K562 (cell line): ENCODE data around the gene DCLK1. TPM values are rescaled to one million over a fixed set of nuclear protein-coding genes. Genes with fewer than 3 reads are reported as not detected.

ENCODE experiments used
- ATAC-seq: fragments of 200-7000 bp; cut with Tn5 transposase; 3 replicates; pipeline ENCODE4 v1.9.1; 2020; ENCODE audit warnings: moderate library complexity
- BruUV-seq: library from RNA; stranded (reverse); fragments of 400-500 nt; replicated peaks from 2 replicates; lab custom pipeline; 2021; lab: Mats Ljungman, UMichigan
- CTCF ChIA-PET: fragments of 300-600 bp; formaldehyde crosslinking; extraction: SDS; loops from one replicate; lab custom pipeline; 2021; ENCODE audit warnings: low intra/inter-chr PET ratio; lab: Yijun Ruan, JAX
- POLR2A ChIA-PET: fragments of 300-600, 350-650 bp; sonication (Branson Sonifier 250); formaldehyde crosslinking; extraction: SDS; loops from one replicate; lab custom pipeline; 2021; ENCODE audit warnings: antibody characterized with exemption, inconsistent platforms; lab: Yijun Ruan, JAX
- DNase-seq, 4 experiments: peaks; one replicate each; pipeline versions ENCODE4 v3.0.0 to v3.0.0-alpha.2; 2011 to 2018; ENCODE audit warnings: low spot score in 3 of 4, mixed read lengths in 3 of 4; ENCODE audit errors: extremely low read depth in 1 of 4
- FAIRE-seq: peaks from 2 replicates; lab custom pipeline; 2011; peaks lifted over from hg19 to GRCh38; lab: Jason Lieb, UNC
- H2AFZ ChIP-seq: 2 replicates; pipeline ENCODE4 v1.6.0; 2011; ENCODE audit warnings: low read depth, low read length, control low read depth, inconsistent platforms
- H3K27ac ChIP-seq: fragments of 200-600 bp; 3 replicates; pipeline ENCODE4 v1.8.0; 2011; ENCODE audit warnings: low read depth, mild to moderate bottlenecking, control low read depth, inconsistent platforms, low read length, moderate library complexity, mixed read lengths; ENCODE audit errors: extremely low read depth
- H3K27me3 ChIP-seq, 2 experiments: fragments of 300-600 bp in 1 of 2; 2 replicates in 1 of 2; 3 replicates in 1 of 2; pipeline versions ENCODE4 v1.6.0 to v1.8.0; 2011; ENCODE audit warnings: inconsistent platforms in 2 of 2, low read length in 2 of 2, mild to moderate bottlenecking in 1 of 2, mixed read lengths in 1 of 2, moderate library complexity in 1 of 2; ENCODE audit not compliant: control insufficient read depth in 2 of 2, insufficient read depth in 2 of 2
- H3K36me3 ChIP-seq: fragments of 300-600 bp; 3 replicates; pipeline ENCODE4 v1.8.0; 2011; ENCODE audit warnings: mild to moderate bottlenecking, low read length, inconsistent platforms; ENCODE audit not compliant: control insufficient read depth, insufficient read depth
- H3K4me1 ChIP-seq, 2 experiments: fragments of 200-600 bp in 1 of 2; replicated peaks in 1 of 2; 2 replicates in 1 of 2; 3 replicates in 1 of 2; pipeline versions ENCODE4 v1.5.1 to v1.8.0; 2011; ENCODE audit warnings: inconsistent platforms in 2 of 2, low read length in 2 of 2, mild to moderate bottlenecking in 1 of 2, mixed read lengths in 1 of 2, moderate library complexity in 1 of 2; ENCODE audit not compliant: control insufficient read depth in 2 of 2, insufficient read depth in 2 of 2
- H3K4me2 ChIP-seq: 2 replicates; pipeline ENCODE4 v1.6.1; 2011; ENCODE audit warnings: low read length, control low read depth, inconsistent platforms, mixed read lengths; ENCODE audit not compliant: insufficient read depth
- H3K4me3 ChIP-seq: fragments of 200-600 bp; sonication (generic), shearing (Covaris generic); 2 replicates; pipeline ENCODE4 v1.5.1; 2016; ENCODE audit warnings: control low read depth, inconsistent platforms
- H3K79me2 ChIP-seq: fragments of 200-600 bp; 3 replicates; pipeline ENCODE4 v1.8.0; 2011; ENCODE audit warnings: low read length, inconsistent platforms; ENCODE audit not compliant: control insufficient read depth, insufficient read depth
- H3K9ac ChIP-seq, 2 experiments: 2 replicates each; pipeline versions ENCODE4 v1.6.0 to v1.6.1; 2011; ENCODE audit warnings: low read depth in 2 of 2, low read length in 2 of 2, control low read depth in 1 of 2, inconsistent platforms in 1 of 2, mild to moderate bottlenecking in 1 of 2, mixed read lengths in 1 of 2; ENCODE audit not compliant: insufficient read depth in 1 of 2
- H3K9me1 ChIP-seq: one replicate; pipeline ENCODE4 v1.6.0; 2011; ENCODE audit warnings: inconsistent platforms, mild to moderate bottlenecking, low read length, moderate library complexity; ENCODE audit not compliant: control insufficient read depth, insufficient read depth
- H3K9me3 ChIP-seq: replicated peaks from 2 replicates; pipeline ENCODE4 v1.5.1; 2011; ENCODE audit warnings: low read depth, low read length, inconsistent platforms; ENCODE audit not compliant: control insufficient read depth, insufficient read depth
- H4K20me1 ChIP-seq: replicated peaks from 2 replicates; pipeline ENCODE4 v1.6.1; 2011; ENCODE audit warnings: low read length, inconsistent platforms, mixed read lengths; ENCODE audit not compliant: control insufficient read depth, insufficient read depth
- MAX ChIP-seq: sonication (generic); formaldehyde crosslinking; IDR thresholded peaks from 2 replicates; pipeline ENCODE4 v1.9.0; 2022; ENCODE audit warnings: mild to moderate bottlenecking, missing genetic modification reagents
- POLR3A ChIP-seq: IDR thresholded peaks from 2 replicates; pipeline ENCODE4 v1.6.1; 2011; ENCODE audit warnings: borderline replicate concordance, mild to moderate bottlenecking, moderate library complexity; ENCODE audit not compliant: insufficient read length, insufficient read depth; ENCODE audit errors: extremely low read depth
- PRPF4 ChIP-seq: fragments of 200-400 bp; formaldehyde crosslinking; IDR thresholded peaks from one replicate; pipeline ENCODE4 v1.6.1; 2017; ENCODE audit warnings: low read length, low read depth, mild to moderate bottlenecking; ENCODE audit not compliant: insufficient read depth, poor library complexity, severe bottlenecking
- RB1 ChIP-seq: fragments of 450-650 bp; IDR thresholded peaks from 2 replicates; pipeline ENCODE4 v1.6.1; 2017; ENCODE audit warnings: low read depth, mild to moderate bottlenecking
- SRSF7 ChIP-seq: fragments of 200-400 bp; formaldehyde crosslinking; optimal IDR thresholded peaks from 2 replicates; pipeline ENCODE3; 2017; ENCODE audit warnings: mild to moderate bottlenecking, low read depth, low read length
- TEAD4 ChIP-seq, 2 experiments: sonication (generic) in 1 of 2; formaldehyde crosslinking in 1 of 2; IDR thresholded peaks; 2 replicates each; pipeline versions ENCODE4 v1.6.1 to v1.8.0; 2012 to 2022; ENCODE audit warnings: borderline replicate concordance in 1 of 2, inconsistent platforms in 1 of 2, low read length in 1 of 2, mild to moderate bottlenecking in 1 of 2, missing genetic modification reagents in 1 of 2
- ZNF655 ChIP-seq: fragments of 250-450 bp; sonication (Bioruptor Pico); IDR thresholded peaks from 2 replicates; pipeline ENCODE4 v1.5.0; 2021
- WGBS: fragments of 100-300 bp; shearing (Covaris generic); methylation state at CpG from one replicate; pipeline ENCODE4 v1.1.6; 2016; ENCODE audit warnings: low coverage, mixed read lengths; ENCODE audit not compliant: insufficient coverage; ENCODE audit errors: missing lambda C conversion rate; 5-methylcytosine and 5-hydroxymethylcytosine counted together
- in situ Hi-C: fragments of 300-500 bp; cut with MboI; formaldehyde crosslinking; loops from 4 replicates; pipeline ENCODE4 v1.15.0; 2018; ENCODE audit warnings: inconsistent platforms, mixed read lengths
- intact Hi-C: fragments of 100-400 bp; cut with micrococcal nuclease; formaldehyde crosslinking; loops from 2 replicates; pipeline ENCODE4 v1.14.2; 2022
- polyA plus RNA-seq, 8 experiments: library from polyadenylated mRNA; depleted of rRNA in 4 of 8; stranded (reverse) in 5 of 8; unstranded in 3 of 8; fragments of >200 nt; fragmentation: Nextera tagmentation in 2 of 8; fragmentation: Illumina TruSeq in 1 of 8; extraction: Ambion mirVana in 2 of 8; extraction: Trizol in 1 of 8; gene quantifications; 2 replicates each; pipeline versions ENCODE4 v1.2.1 to v1.2.3, GENCODE V29; 2011 to 2014; ENCODE audit warnings: inconsistent platforms in 1 of 8, missing spikeins in 1 of 8
- total RNA-seq, 7 experiments: library from RNA; depleted of rRNA in 6 of 7; stranded (reverse); fragments of >200 nt in 6 of 7; fragmentation: Illumina TruSeq in 2 of 7; extraction: Trizol in 2 of 7; gene quantifications; 2 replicates each; pipeline versions ENCODE4 v1.2.1 to v1.2.3, GENCODE V29; 2011 to 2021; ENCODE audit warnings: low replicate concordance in 1 of 7
- TF ChIP-seq, protein P1 (sequence below), 2 experiments: fragments of 450-650 bp; IDR thresholded peaks; 2 replicates each; pipeline ENCODE4 v1.6.1; 2016; ENCODE audit warnings: mild to moderate bottlenecking in 2 of 2, borderline replicate concordance in 1 of 2, low read depth in 1 of 2, moderate library complexity in 1 of 2

DCLK1 gene
- total and polyA plus RNA-seq, 9 of the 15 experiments (the other 6 are each of a cell fraction or from before 2014, with no cell fraction given): 0.07 TPM; not detected in 8

DNA sequence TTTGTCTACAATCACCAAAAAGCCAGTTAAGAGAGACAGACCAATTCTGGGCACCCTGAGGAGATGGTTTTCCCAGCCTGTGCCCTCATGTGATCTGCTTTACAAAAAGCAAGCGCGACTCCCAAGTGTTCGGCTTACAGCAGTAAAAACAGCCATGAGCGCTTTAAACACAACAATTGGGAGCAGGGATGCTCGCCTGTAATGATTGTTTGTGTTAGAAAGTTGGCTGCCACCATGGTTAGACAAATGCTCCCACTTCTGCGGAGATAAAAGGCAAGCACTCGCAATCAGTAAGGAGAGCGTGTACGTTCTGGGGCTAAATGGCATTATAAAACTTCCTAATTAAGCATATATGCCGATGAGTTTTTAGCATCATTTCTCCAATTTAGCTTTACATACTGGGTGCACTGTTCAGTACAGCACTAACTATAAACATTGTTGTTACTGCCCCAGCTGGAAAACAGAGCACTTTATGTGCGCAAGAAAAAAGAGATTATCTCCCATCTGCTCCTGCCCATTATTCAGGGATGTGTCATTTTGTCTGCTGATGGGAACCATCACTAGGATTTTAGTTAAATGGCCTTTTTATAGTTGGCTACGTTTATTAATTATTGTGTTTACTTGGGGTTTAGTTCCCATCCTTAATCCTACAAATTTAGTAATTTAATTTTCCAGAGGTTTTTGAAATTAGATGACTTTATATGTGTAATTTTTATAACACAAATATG lies 345.4 kb downstream of the DCLK1 start:
- H4K20me1 ChIP-seq: no peaks in the 10 kb centered on the region
- DNase-seq: no peak
- in situ Hi-C loops: no loop called here
- no peak overlapping the region for H2AFZ ChIP-seq
- no peak overlapping the region for H3K27ac ChIP-seq
- no peaks in the 10 kb centered on the region for H3K27me3 ChIP-seq
- no peak overlapping the region for H3K4me3 ChIP-seq
- H3K79me2 ChIP-seq: no peaks in the 10 kb centered on the region
- CTCF ChIA-PET: no interaction called here
- intact Hi-C loops: no loop called here
- no peaks in the 10 kb centered on the region for H3K36me3 ChIP-seq
- POLR2A ChIA-PET: no interaction called here
- H3K4me1 ChIP-seq: no peaks in the 10 kb centered on the region
- no peak for ATAC-seq
- H3K9me1 ChIP-seq: no peaks in the 10 kb centered on the region
- BruUV-seq: no TSS peak
- H3K4me2 ChIP-seq: no peak overlapping the region
- no peak overlapping the region for H3K9ac ChIP-seq
- no peaks in the 10 kb centered on the region for H3K9me3 ChIP-seq
- WGBS: 0% methylated on average over 9 of the region's 12 CpGs
- no peak for FAIRE-seq
- TF ChIP-seq SRSF7: no peak
- TF ChIP-seq, protein P1, sequence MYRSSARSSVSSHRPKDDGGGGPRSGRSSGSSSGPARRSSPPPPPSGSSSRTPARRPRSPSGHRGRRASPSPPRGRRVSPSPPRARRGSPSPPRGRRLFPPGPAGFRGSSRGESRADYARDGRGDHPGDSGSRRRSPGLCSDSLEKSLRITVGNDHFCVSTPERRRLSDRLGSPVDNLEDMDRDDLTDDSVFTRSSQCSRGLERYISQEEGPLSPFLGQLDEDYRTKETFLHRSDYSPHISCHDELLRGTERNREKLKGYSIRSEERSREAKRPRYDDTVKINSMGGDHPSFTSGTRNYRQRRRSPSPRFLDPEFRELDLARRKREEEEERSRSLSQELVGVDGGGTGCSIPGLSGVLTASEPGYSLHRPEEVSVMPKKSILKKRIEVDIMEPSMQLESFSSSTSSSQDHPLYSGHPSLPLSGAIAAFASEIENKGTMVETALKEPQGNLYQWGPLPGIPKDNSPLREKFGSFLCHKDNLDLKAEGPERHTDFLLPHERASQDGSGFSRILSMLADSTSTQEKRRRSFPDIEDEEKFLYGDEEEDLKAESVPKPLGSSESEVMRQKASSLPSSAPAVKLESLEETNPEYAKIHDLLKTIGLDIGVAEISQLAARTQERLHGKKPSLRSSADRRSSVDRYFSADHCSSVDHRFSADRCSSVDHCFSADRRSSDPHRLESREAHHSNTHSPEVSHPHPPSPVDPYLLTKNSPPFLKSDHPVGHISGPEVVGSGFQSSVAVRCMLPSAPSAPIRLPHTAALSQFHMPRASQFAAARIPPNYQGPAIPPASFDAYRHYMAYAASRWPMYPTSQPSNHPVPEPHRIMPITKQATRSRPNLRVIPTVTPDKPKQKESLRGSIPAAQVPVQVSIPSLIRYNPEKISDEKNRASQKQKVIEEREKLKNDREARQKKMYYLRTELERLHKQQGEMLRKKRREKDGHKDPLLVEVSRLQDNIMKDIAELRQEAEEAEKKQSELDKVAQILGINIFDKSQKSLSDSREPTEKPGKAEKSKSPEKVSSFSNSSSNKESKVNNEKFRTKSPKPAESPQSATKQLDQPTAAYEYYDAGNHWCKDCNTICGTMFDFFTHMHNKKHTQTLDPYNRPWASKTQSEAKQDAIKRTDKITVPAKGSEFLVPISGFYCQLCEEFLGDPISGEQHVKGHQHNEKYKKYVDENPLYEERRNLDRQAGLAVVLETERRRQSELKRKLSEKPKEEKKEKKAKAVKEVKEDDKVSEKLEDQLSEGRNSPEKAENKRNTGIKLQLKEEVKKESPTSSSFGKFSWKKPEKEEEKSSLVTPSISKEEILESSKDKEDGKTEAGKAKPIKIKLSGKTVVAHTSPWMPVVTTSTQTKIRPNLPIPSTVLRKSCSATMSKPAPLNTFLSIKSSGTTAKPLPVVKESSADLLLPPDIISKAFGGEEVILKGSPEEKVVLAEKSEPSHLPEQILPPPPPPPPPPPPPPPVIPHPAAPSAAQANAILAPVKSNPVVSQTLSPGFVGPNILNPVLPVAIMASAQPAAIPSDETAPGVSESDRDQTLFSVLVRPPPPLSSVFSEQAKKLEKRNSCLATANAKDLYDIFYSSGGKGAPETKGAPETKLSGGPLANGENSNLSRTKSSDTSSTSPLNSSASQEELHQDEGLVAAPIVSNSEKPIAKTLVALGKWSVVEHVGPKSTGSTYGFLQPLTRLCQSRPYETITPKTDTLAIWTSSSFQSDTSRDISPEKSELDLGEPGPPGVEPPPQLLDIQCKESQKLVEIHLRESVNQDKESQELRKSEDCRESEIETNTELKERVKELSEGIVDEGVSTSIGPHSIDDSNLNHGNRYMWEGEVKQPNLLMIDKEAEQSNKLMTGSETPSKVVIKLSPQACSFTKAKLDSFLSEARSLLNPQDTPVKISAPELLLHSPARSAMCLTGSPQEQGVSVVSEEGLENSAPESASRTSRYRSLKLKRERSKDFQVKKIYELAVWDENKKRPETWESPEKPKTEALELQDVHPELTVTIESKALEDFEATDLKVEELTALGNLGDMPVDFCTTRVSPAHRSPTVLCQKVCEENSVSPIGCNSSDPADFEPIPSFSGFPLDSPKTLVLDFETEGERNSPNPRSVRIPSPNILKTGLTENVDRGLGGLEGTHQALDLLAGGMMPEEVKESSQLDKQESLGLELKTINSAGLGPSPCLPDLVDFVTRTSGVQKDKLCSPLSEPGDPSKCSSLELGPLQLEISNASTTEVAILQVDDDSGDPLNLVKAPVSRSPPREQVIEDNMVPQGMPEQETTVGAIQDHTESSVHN (IDR thresholded peaks at IDR 0.05; ENCODE audit: borderline replicate concordance in 1 of 2, low read depth in 1 of 2): no peak
- no peak for TF ChIP-seq ZNF655 (CRISPR knock-in tag)
- no peak for TF ChIP-seq RB1
- TF ChIP-seq TEAD4 (IDR thresholded peaks at IDR 0.05; ENCODE audit: low read length): no peak
- TF ChIP-seq TEAD4 (CRISPR knock-in tag; IDR thresholded peaks at IDR 0.05; ENCODE audit: borderline replicate concordance): no peak
- no peak for TF ChIP-seq POLR3A
- no peak for TF ChIP-seq PRPF4
- TF ChIP-seq MAX: no peak
